A549 (cell line): ENCODE measurements around the gene ZPBP2. TPM values are rescaled to one million over a fixed set of nuclear protein-coding genes. Genes with fewer than 3 reads are reported as not detected.
A peak's percentile ranks its signal among the peaks of the same experiment; 100 is the strongest.

Experiments
- ATAC-seq, 2 experiments: fragments of 200-7000 bp in 1 of 2; fragments of >200 bp in 1 of 2; cut with Nextera tagmentation in 1 of 2; cut with Tn5 transposase in 1 of 2; 3 replicates each; pipeline versions ENCODE4 v1.8.0 to v1.9.1; 2018 to 2020; ENCODE audit warnings: mild to moderate bottlenecking in 1 of 2, moderate library complexity in 1 of 2
- CTCF ChIA-PET: fragments of 300-600 bp; sonication (Branson Sonifier 250); formaldehyde crosslinking; extraction: SDS; loops from one replicate; lab custom pipeline; 2021; ENCODE audit warnings: antibody characterized with exemption, inconsistent platforms; lab: Yijun Ruan, JAX
- POLR2A ChIA-PET: fragments of 350-600 bp; formaldehyde crosslinking; extraction: SDS; loops from one replicate; lab custom pipeline; 2021; ENCODE audit warnings: antibody characterized with exemption, inconsistent platforms; lab: Yijun Ruan, JAX
- DNase-seq, 2 experiments: peaks; one replicate each; pipeline versions ENCODE4 v3.0.0 to v3.0.0-alpha.2; 2011 to 2016; ENCODE audit warnings: low read depth in 1 of 2, low spot score in 1 of 2
- FAIRE-seq: peaks from 2 replicates; lab custom pipeline; 2011; peaks lifted over from hg19 to GRCh38; lab: Jason Lieb, UNC
- H3K27ac ChIP-seq, 2 experiments: fragments of >200 bp; sonication (Bioruptor Twin); formaldehyde crosslinking; 3 replicates each; pipeline ENCODE4 v1.5.1; 2016 to 2017
- H3K4me1 ChIP-seq: fragments of >200 bp; sonication (Bioruptor Twin); formaldehyde crosslinking; 3 replicates; pipeline ENCODE4 v1.6.1; 2016
- H3K4me2 ChIP-seq: fragments of >200 bp; sonication (Bioruptor Twin); formaldehyde crosslinking; 3 replicates; pipeline ENCODE4 v1.6.1; 2016
- H3K4me3 ChIP-seq: fragments of >200 bp; sonication (Bioruptor Twin); formaldehyde crosslinking; 3 replicates; pipeline ENCODE4 v1.5.1; 2016
- H3K9me3 ChIP-seq: fragments of >200 bp; sonication (Bioruptor Twin); formaldehyde crosslinking; 3 replicates; pipeline ENCODE4 v1.6.1; 2016
- BCL3 ChIP-seq: fragments of >200 bp; sonication (Bioruptor Twin); formaldehyde crosslinking; IDR thresholded peaks from 3 replicates; pipeline ENCODE4 v1.6.1; 2016
- CBX2 ChIP-seq: fragments of 200-600 bp; sonication (generic); IDR thresholded peaks from 2 replicates; pipeline ENCODE4 v1.6.1; 2016; ENCODE audit warnings: low read depth, mild to moderate bottlenecking, borderline replicate concordance
- CBX8 ChIP-seq: fragments of 200-600 bp; sonication (generic); IDR thresholded peaks from 2 replicates; pipeline ENCODE4 v1.6.1; 2016
- CHD4 ChIP-seq: fragments of 200-600 bp; sonication (generic); IDR thresholded peaks from 2 replicates; pipeline ENCODE4 v1.6.1; 2016; ENCODE audit warnings: antibody characterized with exemption, mild to moderate bottlenecking, borderline replicate concordance
- EHF ChIP-seq: fragments of 250-450 bp; sonication (Bioruptor Pico); IDR thresholded peaks from 2 replicates; pipeline ENCODE4 v1.5.0; 2020; ENCODE audit warnings: mild to moderate bottlenecking
- EHMT2 ChIP-seq: fragments of 200-600 bp; sonication (generic); IDR thresholded peaks from 2 replicates; pipeline ENCODE4 v1.6.1; 2016; ENCODE audit warnings: antibody characterized with exemption, low read depth, mild to moderate bottlenecking, moderate library complexity
- EP300 ChIP-seq, 2 experiments: fragments of >200 bp; sonication (Bioruptor Twin); formaldehyde crosslinking; IDR thresholded peaks; 2 replicates in 1 of 2; 3 replicates in 1 of 2; pipeline ENCODE4 v1.6.1; 2016 to 2017
- FOSB ChIP-seq: fragments of 250-450 bp; sonication (Bioruptor Pico); IDR thresholded peaks from 2 replicates; pipeline ENCODE4 v1.5.0; 2020; ENCODE audit warnings: mild to moderate bottlenecking, moderate library complexity
- FOSL2 ChIP-seq, 2 experiments: fragments of 450-650 bp in 1 of 2; fragments of >200 bp in 1 of 2; sonication (Bioruptor Twin) in 1 of 2; formaldehyde crosslinking; IDR thresholded peaks; 2 replicates each; pipeline versions ENCODE4 v1.5.0 to v1.6.1; 2016 to 2020; ENCODE audit warnings: mild to moderate bottlenecking in 1 of 2, moderate library complexity in 1 of 2
- HDAC2 ChIP-seq: fragments of 200-600 bp; sonication (generic); IDR thresholded peaks from 2 replicates; pipeline ENCODE4 v1.6.1; 2016
- HES2 ChIP-seq: fragments of >200 bp; sonication (Bioruptor Twin); formaldehyde crosslinking; IDR thresholded peaks from 2 replicates; pipeline ENCODE4 v1.6.1; 2016
- HEYL ChIP-seq: fragments of 250-450 bp; sonication (Bioruptor Pico); IDR thresholded peaks from 2 replicates; pipeline ENCODE4 v1.8.0; 2021; ENCODE audit warnings: mild to moderate bottlenecking, moderate library complexity
- HOXA7 ChIP-seq: fragments of 250-450 bp; sonication (Bioruptor Pico); IDR thresholded peaks from 2 replicates; pipeline ENCODE4 v1.5.0; 2020; ENCODE audit warnings: mild to moderate bottlenecking, moderate library complexity
- JUN ChIP-seq, 2 experiments: fragments of >200 bp; sonication (Bioruptor Twin); formaldehyde crosslinking; IDR thresholded peaks; 2 replicates in 1 of 2; 3 replicates in 1 of 2; pipeline ENCODE4 v1.6.1; 2016 to 2017
- JUNB ChIP-seq: fragments of >200 bp; sonication (Bioruptor Twin); formaldehyde crosslinking; IDR thresholded peaks from 2 replicates; pipeline ENCODE4 v1.6.1; 2016
- KDM1A ChIP-seq: fragments of 200-600 bp; sonication (generic); IDR thresholded peaks from 2 replicates; pipeline ENCODE4 v1.6.1; 2016; ENCODE audit warnings: low read depth, mild to moderate bottlenecking
- MAFK ChIP-seq: fragments of 450-650 bp; IDR thresholded peaks from 2 replicates; pipeline ENCODE4 v1.6.1; 2014; ENCODE audit not compliant: partially characterized antibody
- NFE2L2 ChIP-seq: fragments of 150-350 bp; conservative IDR thresholded peaks from 2 replicates; pipeline ENCODE4 v1.6.1; 2014; ENCODE audit warnings: low read length
- NR3C1 ChIP-seq: fragments of >200 bp; sonication (Bioruptor Twin); formaldehyde crosslinking; IDR thresholded peaks from 3 replicates; pipeline ENCODE4 v1.6.1; 2017
- PHF8 ChIP-seq: fragments of 200-600 bp; sonication (generic); IDR thresholded peaks from 2 replicates; pipeline ENCODE4 v1.6.1; 2016; ENCODE audit warnings: low read depth, mild to moderate bottlenecking, antibody characterized with exemption, moderate library complexity, borderline replicate concordance
- POLR2AphosphoS2 ChIP-seq: conservative IDR thresholded peaks from 2 replicates; pipeline ENCODE4 v1.6.1; 2012; ENCODE audit warnings: low read length, improper control_type of control experiment, inconsistent platforms
- RFX5 ChIP-seq: fragments of 450-650 bp; IDR thresholded peaks from 2 replicates; pipeline ENCODE4 v1.7.1; 2014; ENCODE audit warnings: antibody characterized with exemption, mild to moderate bottlenecking, moderate library complexity
- SMC3 ChIP-seq: fragments of >200 bp; sonication (Bioruptor Twin); formaldehyde crosslinking; IDR thresholded peaks from 3 replicates; pipeline ENCODE4 v1.6.1; 2018; ENCODE audit warnings: inconsistent platforms
- USF2 ChIP-seq: fragments of 450-650 bp; IDR thresholded peaks from 2 replicates; pipeline ENCODE4 v1.6.1; 2014; ENCODE audit warnings: antibody characterized with exemption
- ZNF302 ChIP-seq: fragments of 250-450 bp; sonication (Bioruptor Pico); IDR thresholded peaks from 2 replicates; pipeline ENCODE4 v1.9.0; 2021; ENCODE audit warnings: inconsistent platforms, mild to moderate bottlenecking, moderate library complexity
- ZSCAN20 ChIP-seq: fragments of 250-450 bp; sonication (Bioruptor Pico); IDR thresholded peaks from 2 replicates; pipeline ENCODE4 v1.8.0; 2022; ENCODE audit warnings: mild to moderate bottlenecking, moderate library complexity
- WGBS: methylation state at CpG from one replicate; pipeline ENCODE4 v1.1.6; 2017; ENCODE audit errors: missing lambda C conversion rate; 5-methylcytosine and 5-hydroxymethylcytosine counted together
- polyA plus RNA-seq, 4 experiments: library from polyadenylated mRNA; depleted of rRNA in 3 of 4; stranded (reverse); fragments of >200 nt; fragmentation: RNase III in 1 of 4; extraction: RNeasy Plus Mini Kit Qiagen cat#74134 plus additional on column Dnase treatment in 1 of 4; gene quantifications; 2 replicates in 3 of 4; 3 replicates in 1 of 4; pipeline ENCODE4 v1.2.3, GENCODE V29; 2011 to 2017
- TF ChIP-seq, protein P1 (sequence below): fragments of >200 bp; sonication (Bioruptor Twin); formaldehyde crosslinking; IDR thresholded peaks from 3 replicates; pipeline ENCODE4 v1.5.1; 2016
- TF ChIP-seq, protein P2 (sequence below): fragments of 250-450 bp; sonication (Bioruptor Pico); IDR thresholded peaks from 2 replicates; pipeline ENCODE4 v1.5.0; 2020; ENCODE audit warnings: low read depth, mild to moderate bottlenecking, moderate library complexity

Gene ZPBP2
- polyA plus RNA-seq, 2 of the 4 experiments (the other 2 are of a cell fraction) = not detected

DNA sequence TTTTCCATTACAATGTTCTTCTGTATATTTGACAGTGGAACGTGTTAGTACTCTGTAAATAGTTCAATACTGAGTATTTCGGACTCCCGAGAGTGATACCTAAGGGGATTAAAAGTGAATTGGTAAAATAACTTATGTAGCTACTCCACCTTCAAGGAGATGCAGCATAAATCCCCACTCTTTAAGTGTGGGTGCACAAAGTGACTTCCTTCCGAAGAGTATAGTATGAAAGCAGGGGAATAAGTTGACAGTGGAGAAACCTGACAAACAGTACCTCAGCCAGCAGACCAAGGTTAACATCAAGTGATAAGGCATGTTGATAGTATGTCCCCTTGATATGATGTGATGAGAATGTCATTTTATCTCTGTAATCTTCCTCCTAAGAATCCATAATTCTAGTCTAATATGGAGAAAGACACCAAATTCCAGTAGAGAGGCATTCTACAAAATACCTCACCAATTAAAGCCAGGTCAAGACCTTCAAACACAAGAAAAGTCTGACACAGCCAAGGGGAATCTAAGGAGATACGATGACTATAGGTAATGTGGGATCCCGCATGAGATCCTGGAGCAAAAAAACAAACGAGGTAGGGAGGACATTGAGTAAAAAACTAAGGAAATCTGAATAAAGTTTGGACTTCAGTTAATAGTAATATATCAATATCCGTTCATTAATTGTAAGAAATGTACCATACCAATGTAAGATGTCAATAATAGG lies 1.8 kb upstream of the ZPBP2 start:
- peaks cover 9% of the 10 kb centered on the region; the same call in 2 of the 3 replicates for H3K4me1 ChIP-seq
- peak; percentile 67 for FAIRE-seq
- H3K4me3 ChIP-seq = no peak overlapping the region
- 54% methylated on average over 8 of the region's 8 CpGs for WGBS
- DNase-seq = no peak
- no peak overlapping the region for H3K27ac ChIP-seq
- ChIA-PET POLR2A (no interaction called here), CTCF (no interaction called here)
- no peak for ATAC-seq
- H3K9me3 ChIP-seq = peaks cover 7% of the 10 kb centered on the region
- TF ChIP-seq POLR2AphosphoS2 = no peak
- TF ChIP-seq, protein P1, sequence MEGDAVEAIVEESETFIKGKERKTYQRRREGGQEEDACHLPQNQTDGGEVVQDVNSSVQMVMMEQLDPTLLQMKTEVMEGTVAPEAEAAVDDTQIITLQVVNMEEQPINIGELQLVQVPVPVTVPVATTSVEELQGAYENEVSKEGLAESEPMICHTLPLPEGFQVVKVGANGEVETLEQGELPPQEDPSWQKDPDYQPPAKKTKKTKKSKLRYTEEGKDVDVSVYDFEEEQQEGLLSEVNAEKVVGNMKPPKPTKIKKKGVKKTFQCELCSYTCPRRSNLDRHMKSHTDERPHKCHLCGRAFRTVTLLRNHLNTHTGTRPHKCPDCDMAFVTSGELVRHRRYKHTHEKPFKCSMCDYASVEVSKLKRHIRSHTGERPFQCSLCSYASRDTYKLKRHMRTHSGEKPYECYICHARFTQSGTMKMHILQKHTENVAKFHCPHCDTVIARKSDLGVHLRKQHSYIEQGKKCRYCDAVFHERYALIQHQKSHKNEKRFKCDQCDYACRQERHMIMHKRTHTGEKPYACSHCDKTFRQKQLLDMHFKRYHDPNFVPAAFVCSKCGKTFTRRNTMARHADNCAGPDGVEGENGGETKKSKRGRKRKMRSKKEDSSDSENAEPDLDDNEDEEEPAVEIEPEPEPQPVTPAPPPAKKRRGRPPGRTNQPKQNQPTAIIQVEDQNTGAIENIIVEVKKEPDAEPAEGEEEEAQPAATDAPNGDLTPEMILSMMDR = no peak
- no peak for TF ChIP-seq BCL3
- no peak for TF ChIP-seq MAFK
- TF ChIP-seq NFE2L2 = no peak
- TF ChIP-seq HEYL = no peak
- no peak for TF ChIP-seq CBX2
- no peak for TF ChIP-seq PHF8
- no peak for TF ChIP-seq KDM1A
- no peak for TF ChIP-seq JUN (IDR thresholded peaks at IDR 0.05)
- TF ChIP-seq EP300 (IDR thresholded peaks at IDR 0.05) = no peak
- no peak for TF ChIP-seq EHF
- no peak for TF ChIP-seq FOSL2 (IDR thresholded peaks at IDR 0.05)
- TF ChIP-seq FOSL2 (CRISPR knock-in tag; IDR thresholded peaks at IDR 0.05) = no peak
- TF ChIP-seq EHMT2 = no peak
- TF ChIP-seq ZNF302 = no peak
- TF ChIP-seq SMC3 = no peak
- TF ChIP-seq HOXA7 (CRISPR knock-in tag) = no peak
- TF ChIP-seq ZSCAN20 = no peak
- no peak for TF ChIP-seq NR3C1
- TF ChIP-seq RFX5 = no peak
- no peak overlapping the region for H3K4me2 ChIP-seq

DNA sequence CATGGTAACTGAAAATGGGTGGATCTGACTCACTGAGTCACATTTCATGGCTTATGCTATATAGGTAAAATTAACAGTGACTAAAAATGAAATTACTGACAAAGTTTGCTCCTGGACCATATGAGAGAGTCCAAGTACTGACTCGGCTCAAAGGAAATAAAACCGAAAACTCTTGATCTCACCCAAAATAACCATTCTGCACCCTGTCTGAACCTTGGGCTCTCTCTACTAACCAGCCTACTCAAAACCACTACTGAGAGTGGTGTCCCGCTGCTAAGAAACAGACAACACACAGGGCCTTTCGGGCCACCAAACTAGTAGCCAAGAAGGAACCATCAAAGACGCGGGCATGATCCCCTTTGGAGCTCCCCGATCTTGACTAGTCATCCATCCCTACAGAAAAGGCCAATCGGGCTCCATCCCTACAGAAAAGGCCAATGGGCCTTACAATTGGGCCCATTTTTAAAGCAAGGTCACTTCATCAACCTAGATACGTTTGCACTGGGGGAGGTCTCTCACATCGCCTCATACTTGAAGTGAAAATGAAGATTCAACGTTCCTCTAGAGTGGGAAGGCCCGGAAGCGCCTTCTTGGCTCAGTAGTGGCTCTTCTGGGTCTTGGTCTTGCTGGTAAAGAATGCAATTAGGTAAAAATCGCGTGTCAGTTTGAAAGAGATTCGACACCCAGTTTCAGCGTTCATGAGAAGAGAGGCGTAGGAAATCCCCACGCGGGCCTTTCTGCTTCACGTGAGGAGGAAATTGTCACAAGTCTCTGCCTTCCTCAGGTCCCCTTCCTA lies 720 bp upstream of the ZPBP2 start:
- H3K27ac ChIP-seq = no peak overlapping the region
- ChIA-PET CTCF (interaction anchor here (0.6 kb wide), 1 partner anchor 15 kb away, joined by 3 read pairs; no protein-coding TSS in a partner anchor), POLR2A (no interaction called here)
- H3K9me3 ChIP-seq = peaks cover 7% of the 10 kb centered on the region
- FAIRE-seq = no peak
- ATAC-seq = no peak
- H3K4me1 ChIP-seq = peaks cover 9% of the 10 kb centered on the region; the same call in 2 of the 3 replicates
- H3K4me3 ChIP-seq = no peak overlapping the region
- WGBS = 72% methylated on average over 21 of the region's 21 CpGs
- no peak for DNase-seq
- no peak overlapping the region for H3K4me2 ChIP-seq
- TF ChIP-seq PHF8 (no peak), CHD4 (no peak), JUNB (no peak), CBX8 (no peak), HDAC2 (no peak), USF2 (no peak), HES2 (no peak), RFX5 (no peak), EHMT2 (no peak), BCL3 (no peak), FOSB (CRISPR knock-in tag) (no peak), ZSCAN20 (no peak)
- TF ChIP-seq, protein P1 = no peak
- TF ChIP-seq, protein P2, sequence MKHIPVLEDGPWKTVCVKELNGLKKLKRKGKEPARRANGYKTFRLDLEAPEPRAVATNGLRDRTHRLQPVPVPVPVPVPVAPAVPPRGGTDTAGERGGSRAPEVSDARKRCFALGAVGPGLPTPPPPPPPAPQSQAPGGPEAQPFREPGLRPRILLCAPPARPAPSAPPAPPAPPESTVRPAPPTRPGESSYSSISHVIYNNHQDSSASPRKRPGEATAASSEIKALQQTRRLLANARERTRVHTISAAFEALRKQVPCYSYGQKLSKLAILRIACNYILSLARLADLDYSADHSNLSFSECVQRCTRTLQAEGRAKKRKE (CRISPR knock-in tag) = no peak
